ACHN (cell line): ENCODE results near the gene MDGA2.
"Not testable (repeated sequence)": the region's sequence is repeated elsewhere in the genome, so short reads cannot be mapped to it uniquely, and the experiment has no call there.

ENCODE experiments used
- DNase-seq: peaks from one replicate; pipeline ENCODE4 v3.0.0-alpha.2; 2015
- in situ Hi-C: cut with HindIII; loops from 2 replicates; pipeline ENCODE4 v1.10.0; 2017; ENCODE audit warnings: low sequenced_read_pairs, low pct_ligation_motif_present, low pct_unique_long_range_greater_than_20kb

The MDGA2 gene

DNA sequence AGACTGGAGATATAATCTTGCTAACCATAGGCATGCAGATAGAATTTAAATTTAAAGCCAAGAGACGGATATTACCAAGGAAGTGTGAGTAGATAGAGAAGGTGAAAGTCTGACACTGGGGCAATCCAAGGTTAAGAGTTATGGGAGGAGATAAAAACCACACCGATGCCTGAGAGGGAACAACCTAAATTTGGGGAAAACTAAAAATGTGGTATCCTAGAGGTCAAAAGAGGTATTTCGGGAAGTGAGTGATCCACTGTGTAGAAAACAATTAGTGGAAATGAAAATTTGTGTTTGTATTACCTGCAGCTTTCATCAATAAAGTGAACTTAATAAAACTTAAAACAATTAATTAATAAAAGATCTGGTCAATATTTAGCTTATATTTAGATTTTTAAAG is 754.9 kb downstream of the MDGA2 start:
- no peak for DNase-seq
- in situ Hi-C loops, result no loop called here

DNA sequence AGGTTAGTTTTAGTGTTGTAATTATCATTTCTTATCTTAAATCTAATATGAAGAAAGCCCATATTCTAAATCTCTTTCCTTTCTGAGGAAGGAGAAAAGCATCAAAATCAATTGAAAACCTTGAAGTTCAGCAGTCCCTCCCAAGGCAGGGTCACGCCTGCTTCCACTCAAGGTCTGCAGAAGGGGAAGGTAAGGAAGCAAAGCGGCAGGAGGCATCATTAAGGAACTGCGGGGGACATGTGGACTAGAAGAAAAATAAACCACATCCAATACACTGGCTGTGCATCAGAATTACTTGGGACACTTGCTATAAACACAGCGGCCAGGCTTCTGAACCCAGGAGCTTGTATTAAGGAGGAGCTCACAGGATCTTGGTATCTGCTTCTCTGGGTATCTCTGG is 759.9 kb downstream of the MDGA2 start:
- DNase-seq, in situ Hi-C loops: not testable (repeated sequence)

DNA sequence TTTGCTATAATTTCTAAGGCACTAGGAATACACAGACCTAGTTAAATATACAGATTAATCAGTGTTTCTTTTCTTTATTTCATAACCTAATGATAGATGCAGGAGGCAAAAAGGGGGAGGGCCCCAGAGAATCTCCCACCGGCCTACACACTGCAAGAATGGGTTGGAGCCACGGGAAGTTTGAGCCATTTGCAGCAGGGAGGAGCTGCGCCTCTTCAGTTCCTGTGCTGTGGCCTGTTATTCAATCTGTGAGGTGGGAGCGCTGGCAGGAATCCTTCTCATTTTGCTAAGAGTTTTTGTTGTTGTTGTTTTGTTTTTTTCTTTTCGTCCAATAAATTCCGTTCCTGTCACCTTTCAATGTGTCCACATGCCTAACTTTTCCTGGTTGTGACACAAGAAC is 772.6 kb downstream of the MDGA2 start:
- in situ Hi-C loops, result no loop called here
- no peak for DNase-seq

DNA sequence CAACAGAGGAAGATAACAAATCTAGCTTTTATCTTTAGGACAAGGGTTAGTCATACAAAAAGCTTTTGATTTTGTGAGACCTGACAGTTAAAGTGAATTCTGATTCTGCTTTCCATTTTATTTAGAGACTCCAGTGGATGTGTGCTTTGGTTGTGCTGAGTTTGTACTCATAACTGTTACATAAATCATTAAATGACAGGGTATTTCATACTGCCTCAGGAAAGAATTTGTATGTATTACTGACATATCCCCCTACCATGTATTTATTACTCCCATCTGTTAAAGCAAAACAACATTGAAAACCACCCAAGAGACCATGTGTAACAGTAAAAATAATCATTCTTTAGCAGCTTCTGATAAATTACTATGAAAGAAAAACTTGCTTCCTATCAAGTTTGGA is 780.9 kb downstream of the MDGA2 start:
- in situ Hi-C loops, result no loop called here

DNA sequence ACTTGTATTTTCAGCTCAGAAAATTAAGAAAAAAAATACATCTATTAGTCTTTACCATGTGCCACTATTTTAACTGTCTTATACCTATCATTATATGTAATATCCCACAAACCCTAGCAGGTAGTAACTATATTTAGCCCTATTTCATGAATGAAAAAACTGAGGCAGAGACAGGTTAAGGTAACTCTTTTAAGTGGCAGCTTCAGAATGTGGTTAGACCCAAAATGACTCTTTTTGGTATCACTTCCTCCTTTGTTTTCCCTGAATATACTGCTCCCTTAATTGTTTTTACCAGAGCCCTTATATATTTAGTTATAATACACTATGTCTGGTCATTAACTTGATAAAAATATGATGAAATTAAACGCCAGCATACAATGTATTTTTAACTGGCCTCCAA is 788.3 kb downstream of the MDGA2 start:
- DNase-seq, result no peak
- in situ Hi-C loops, result no loop called here

More for the DNA sequence above, 780.9 kb downstream of the MDGA2 start:
- DNase-seq, result no peak

DNA sequence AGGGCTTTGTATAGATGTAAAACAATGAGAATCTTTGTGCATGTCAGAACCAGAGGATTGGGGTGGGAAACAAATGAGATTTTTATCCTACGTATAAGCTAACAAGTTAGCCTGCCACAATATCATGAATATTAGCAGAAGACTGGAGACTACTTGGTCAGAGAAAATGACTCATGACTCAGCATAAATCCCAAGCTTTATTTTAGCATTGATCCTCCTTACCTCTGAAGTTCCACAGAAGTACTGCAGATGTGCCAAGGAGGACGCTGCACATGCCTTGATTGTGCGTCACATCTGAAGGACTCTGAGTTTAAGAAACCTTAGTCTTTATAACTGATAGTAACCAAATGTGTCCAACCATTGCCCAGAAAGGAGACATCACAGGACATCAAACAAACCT is 789.8 kb downstream of the MDGA2 start:
- in situ Hi-C loops, result no loop called here
- DNase-seq, result no peak

DNA sequence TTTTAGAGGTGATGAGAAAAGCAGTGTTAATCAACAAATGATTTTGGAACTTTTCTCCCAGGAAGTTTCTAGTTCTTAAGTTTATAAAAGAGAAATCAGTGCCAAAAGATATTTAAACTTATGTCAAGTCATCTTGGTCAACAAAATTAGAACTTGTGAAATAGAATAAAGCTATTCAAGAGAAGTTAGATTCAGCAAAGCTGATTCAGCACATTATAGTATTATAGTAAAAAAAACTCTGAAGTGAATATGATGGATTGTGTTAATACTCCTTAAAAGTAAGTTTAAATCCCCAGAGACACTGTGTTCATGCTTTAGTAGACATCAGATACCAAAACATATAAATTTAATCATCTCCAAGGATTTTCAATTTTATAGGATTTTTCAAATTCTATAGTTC is 813.7 kb downstream of the MDGA2 start:
- no peak for DNase-seq
- in situ Hi-C loops, result no loop called here

DNA sequence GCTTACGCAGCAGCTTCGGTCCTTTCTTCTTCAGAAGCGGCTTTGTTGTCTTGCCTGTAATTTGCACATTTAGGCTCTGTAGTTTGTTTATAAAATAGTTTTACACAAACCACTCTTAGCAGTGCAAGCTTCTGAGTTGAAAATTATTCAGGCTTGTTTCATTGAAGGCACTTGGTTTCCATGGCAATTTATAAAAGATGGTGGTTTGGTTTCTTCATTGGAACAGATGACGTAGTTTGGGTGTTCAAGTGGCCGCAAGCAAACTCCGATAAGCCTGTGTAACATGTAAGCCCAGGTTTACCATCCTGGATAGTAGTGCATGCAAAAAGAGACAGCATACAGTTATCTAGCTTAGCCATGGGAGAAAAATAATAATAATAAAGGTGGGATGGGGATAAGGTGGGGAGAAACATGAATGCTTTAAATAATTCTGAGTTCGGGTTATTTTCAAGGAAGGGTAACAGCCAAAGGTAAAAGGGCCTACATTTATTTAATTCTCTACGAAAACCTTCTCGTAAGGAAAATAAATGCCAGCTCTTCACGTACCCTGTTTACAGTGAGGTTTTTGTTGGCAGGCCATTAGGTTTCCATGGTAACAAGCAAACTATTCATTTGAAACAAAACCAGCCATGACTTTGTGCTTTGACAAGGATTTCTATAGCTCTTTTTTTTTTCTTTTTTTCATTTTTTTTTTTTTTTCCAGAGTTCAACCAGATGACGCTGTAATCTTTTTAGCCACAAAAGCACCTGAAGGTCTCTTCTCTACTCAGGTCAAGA is 834.3 kb downstream of the MDGA2 start:
- no peak for DNase-seq
- in situ Hi-C loops, result no loop called here

DNA sequence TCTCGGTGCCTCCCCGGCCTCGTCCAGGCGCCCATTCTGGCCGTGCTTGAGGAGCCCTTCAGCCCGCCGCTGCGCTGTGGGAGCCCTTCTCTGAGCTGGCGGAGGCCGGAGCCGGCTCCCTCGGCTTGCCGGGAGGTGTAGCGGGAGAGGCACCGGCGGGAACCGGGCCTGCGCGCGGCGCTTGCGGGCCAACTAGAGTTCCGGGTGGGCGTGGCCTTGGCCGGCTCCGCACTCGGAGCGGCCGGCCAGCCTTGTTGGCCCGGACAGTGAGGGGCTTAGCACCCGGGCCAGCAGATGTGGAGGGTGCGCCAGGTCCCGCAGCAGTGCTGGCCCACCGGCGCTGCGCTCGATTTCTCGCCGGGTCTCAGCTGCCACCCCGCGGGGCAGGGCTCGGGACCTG is 855.1 kb downstream of the MDGA2 start:
- in situ Hi-C loops, result no loop called here
- DNase-seq, result no peak

DNA sequence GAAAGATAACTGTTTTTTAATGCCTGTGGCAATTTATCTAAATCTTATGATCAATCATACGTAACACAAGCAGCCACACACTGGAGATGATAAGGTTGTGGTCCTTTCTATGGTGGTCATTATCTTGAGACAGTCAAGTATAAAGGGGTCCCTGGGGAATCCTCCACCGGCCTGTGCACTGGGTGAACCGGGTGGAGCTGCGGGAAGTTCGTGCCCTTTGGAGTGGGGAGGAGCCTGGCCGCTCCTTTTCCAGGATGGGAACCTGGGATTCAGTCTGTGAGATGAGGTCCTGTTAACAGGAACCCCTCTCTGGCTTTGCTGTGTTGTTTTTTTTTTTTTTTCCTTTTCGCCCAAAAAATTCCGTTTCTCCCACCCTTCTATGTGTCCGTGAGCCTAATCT is 856.3 kb downstream of the MDGA2 start:
- in situ Hi-C loops, result no loop called here
- no peak for DNase-seq

DNA sequence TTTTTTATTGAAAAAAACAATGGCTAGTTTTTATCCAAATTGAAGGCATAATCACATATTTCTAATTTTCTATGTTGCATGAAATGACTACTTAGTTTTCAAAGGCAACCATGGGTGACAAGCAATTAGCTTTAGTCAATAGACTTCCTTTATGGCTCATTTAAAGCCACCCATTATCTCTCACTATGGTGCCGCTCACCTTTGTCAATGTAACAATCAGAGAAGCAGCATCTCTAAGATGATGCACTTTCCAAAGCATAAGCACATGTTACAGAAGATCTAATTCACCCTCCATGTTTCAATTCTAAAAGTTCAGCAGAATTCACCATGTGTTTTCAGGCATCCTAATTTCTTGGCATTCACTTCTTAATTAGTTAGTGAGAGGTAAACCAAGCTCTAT is 857.3 kb downstream of the MDGA2 start:
- DNase-seq, result no peak
- in situ Hi-C loops, result no loop called here

DNA sequence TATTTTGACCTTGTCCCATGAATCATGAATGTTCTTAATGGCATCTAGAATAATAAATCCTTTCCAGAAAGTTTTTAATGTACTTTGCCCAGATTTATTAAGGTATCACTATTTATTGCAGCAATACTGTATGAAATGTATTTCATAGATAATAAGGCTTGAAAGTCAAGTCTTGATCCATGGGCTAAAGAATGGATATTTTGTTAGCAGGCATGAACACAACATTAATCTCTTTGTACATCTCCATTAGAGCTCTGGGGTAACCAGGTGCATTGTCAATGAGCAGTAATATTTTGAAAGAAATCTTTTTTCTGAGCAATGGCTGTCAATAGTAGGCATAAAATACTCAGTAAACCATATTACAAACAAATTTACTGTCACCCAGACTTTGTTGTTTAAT is 882.3 kb downstream of the MDGA2 start:
- DNase-seq, result no peak
- in situ Hi-C loops, result no loop called here
